GM12801 (cell line): Measurements from ENCODE around the gene SMCO2.

ENCODE experiments used
- CTCF ChIP-seq: IDR thresholded peaks from one replicate; pipeline ENCODE4 v1.5.1; 2011; ENCODE audit warnings: control low read depth; ENCODE audit not compliant: insufficient read length; ENCODE audit errors: extremely low read depth

SMCO2 gene

GRCh38 chr12:27446436-27446835 is at the start of gene SMCO2:
TSS of gene SMCO2 (plus strand) at chr12:27446736. CDS start at chr12:27470632, 23,896 bp downstream.
- no peak for TF ChIP-seq CTCF

- no peak for TF ChIP-seq CTCF
Measured at GRCh38 chr12:27398466-27398865, 48.1 kb upstream of the SMCO2 start.

GRCh38 chr12:27399074-27399473 is 47.5 kb upstream of the SMCO2 start:
- TF ChIP-seq CTCF, result no peak

- TF ChIP-seq CTCF, result no peak
Measured at GRCh38 chr12:27400856-27401354, 45.6 kb upstream of the SMCO2 start.

- no peak for TF ChIP-seq CTCF
Measured at GRCh38 chr12:27412047-27412446, 34.5 kb upstream of the SMCO2 start.

- no peak for TF ChIP-seq CTCF
Measured at GRCh38 chr12:27422697-27423096, 23.8 kb upstream of the SMCO2 start.

- TF ChIP-seq CTCF, result no peak
Measured at GRCh38 chr12:27424631-27425230, 21.8 kb upstream of the SMCO2 start.
